ENCODE measurements around the gene GEMIN7.

The GEMIN7 gene

DNA sequence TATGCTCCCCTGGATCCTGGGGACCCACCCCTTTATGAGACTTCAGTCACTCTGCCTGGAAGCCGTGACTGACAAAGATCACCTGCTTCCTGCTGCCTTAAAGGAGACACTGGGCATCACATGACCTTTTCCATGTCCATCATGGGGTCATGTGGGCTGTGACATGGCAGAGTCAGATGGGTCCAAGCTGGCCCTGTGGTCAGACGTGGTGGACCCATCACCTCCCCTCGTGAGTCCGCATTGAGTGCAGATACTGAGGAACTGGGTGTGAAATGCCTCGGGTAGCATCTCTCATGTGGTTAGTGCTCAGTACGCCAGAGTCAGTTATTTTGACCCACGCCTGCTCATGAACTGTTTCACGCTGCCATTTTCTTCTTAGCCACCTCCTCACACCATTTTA, 54.6 kb downstream of the GEMIN7 start:
- DNase-seq = no peak

DNA sequence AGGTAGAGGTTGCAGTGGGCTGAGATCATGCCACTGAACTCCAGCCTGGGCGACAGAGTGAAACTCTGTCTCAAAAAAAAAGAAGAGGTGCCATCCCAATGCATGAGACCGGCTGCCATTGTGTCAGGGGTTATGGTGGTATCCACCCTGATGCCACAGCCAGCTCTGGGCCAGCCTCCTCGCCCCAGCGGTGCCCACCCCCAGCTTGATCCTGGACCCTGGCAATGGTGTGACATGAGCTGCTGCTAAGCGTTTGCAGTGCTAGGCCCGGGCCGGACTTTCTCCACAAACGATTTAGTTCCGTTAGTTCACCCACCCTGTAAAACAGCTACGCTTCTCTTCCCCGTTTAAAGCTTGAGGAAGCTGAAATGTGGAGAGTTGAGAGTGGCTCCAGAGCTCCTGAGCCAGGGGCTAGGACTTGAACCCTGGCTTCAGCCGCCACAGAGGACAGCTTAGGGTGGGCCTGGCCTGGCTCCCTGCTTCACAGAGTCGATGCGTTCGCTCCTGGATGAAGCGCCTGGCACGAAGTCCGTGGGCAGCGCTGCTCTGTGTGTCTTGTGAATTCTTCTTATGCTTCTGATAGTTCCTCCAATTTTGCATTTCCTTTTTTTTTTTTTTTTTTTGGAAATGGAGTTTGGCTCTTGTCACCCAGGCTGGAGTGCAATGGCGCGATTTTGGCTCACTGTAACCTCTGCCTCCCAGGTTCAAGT, 56.3 kb downstream of the GEMIN7 start:
- no peak for DNase-seq

DNA sequence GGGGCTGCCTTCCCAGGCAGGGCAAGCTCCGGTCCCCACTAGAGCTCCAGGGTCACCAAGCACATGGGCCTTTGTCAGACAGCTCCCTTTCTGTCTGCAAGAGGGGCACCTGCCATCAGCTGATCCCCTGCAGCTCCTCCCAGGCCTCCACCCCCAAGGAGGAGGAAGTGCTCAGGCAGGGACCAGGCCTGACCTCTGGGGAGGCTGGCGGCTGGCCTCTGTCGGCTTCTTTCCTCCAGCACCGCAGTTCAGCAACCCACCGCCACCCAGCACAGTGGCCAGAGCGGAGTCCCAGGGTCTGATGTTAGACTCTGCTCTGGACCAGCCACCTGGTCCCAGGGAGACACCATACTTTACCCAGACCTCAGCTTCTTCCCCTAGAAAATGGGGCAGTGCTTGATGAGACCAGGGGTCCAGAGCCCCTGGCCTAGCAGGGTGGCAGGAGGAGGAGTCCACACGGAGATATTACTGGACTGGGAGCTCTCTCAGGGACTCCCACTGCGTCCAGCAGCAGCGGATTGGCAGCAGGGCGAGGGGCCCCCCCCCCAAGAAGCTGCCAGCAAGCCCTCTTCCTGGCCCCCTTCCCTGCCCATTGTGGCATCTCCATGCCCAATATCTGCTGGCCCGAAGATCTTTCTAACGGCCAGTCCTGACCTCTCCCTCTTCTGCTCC, 57.6 kb downstream of the GEMIN7 start:
- DNase-seq = no peak

GRCh38 chr19:45137179-45137761, 58.2 kb downstream of the GEMIN7 start:
- no peak for DNase-seq

DNA sequence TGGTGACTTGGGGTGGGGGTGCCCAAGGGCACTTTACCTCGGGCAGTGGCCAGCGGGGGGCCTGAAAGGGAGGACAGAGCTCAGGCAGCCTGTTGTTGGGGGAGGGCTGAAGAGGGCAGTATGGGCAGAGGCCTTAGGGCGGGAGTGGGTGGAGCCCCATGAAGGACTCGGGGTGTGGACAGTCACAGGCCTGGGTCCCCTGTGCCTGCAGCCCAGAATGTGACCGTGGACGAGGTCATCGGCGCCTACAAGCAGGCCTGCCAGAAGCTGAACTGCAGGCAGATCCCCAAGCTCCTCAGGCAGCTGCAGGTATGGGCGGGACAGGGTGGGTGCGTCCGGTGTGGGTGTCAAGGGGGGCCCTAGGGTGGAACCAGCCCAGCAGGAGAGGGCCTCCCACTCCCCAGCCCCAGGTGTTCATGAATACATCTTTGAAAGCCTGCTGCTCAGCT, 59.3 kb downstream of the GEMIN7 start:
- DNase-seq = no peak

GRCh38 chr19:45139286-45140143, 60.5 kb downstream of the GEMIN7 start:
- no peak for DNase-seq

DNA sequence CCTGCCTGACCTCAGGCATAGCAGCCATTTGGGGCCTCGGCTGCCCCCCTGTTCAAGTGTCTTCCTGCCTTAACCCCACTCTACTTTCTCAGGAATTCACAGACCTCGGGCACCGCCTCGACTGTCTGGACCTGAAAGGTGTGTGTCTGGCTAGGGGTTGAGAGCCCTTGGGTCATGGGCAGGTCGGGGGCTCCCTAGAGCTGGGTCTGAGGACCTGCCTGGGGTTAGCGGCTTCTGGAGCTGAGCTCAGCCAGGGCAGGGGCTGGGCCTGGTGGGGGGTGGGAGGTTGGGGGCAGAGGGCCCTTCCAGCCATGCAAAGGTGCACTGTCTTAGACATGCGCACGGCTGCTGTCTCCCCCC, 61.1 kb downstream of the GEMIN7 start:
- no peak for DNase-seq

DNA sequence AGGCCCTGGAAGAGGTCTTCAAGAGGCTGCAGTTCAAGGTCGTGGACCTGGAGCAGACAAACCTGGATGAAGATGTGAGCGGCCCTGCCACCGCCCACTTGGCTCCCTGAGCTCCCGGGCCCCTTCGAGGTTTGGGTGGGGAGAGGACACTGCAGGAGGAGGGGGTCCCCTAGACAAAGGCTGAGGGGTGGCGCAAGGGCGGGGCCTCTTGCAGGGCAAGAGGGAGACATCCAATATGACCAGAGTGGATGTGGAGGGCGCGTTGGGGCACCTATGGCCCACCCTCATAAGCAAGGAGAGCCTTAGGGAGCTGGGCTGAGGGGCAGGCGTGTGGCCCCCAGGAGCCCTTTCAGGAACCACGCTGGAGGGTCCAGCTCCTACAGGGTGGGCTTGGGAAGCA, 61.5 kb downstream of the GEMIN7 start:
- no peak for DNase-seq

Data from NCI-H1694 (cell line).